HUDEP-2 (cell line): ENCODE measurements around the gene TRUB2.
"Not testable (repeated sequence)": the region's sequence is repeated elsewhere in the genome, so short reads cannot be mapped to it uniquely, and the experiment has no call there.

ENCODE experiments used
- DNase-seq, 76 experiments: peaks; one replicate each; lab custom pipeline; 2025; ENCODE audit not compliant: unreplicated experiment in 76 of 76; lab: John Stamatoyannopoulos, UW

The TRUB2 gene

GRCh38 chr9:128304136-128304970 is 17.9 kb downstream of the TRUB2 start:
- no peak for DNase-seq

GRCh38 chr9:128298535-128299482 is 23.4 kb downstream of the TRUB2 start:
- peak in 22 of 76 experiments; percentile 6 to 56 (median 20) for DNase-seq

- no peak for DNase-seq
Observed at GRCh38 chr9:128297221-128297773, 24.9 kb downstream of the TRUB2 start.

GRCh38 chr9:128296340-128297220 is 25.7 kb downstream of the TRUB2 start:
- DNase-seq = peak in 74 of 76 experiments; percentile 9 to 85 (median 56)

DNA sequence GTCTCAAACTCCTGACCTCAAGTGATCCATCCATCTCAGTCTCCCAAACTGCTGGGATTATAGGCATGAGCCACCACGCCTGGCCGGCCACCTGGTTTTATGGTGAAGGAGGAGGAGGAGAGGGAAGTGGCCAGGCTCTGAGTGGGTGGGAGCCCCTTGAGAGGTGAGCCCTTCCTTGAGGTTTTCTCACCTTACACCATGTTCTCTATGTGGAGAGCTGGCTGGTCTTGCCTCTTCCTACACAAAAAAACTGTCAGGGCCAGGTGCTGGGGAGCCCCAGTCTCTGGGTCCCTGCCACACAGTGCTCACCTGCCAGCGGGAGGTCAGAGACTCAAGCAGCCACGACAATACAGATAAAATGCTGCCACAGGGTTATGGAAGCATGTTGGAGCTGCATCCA is 28.1 kb downstream of the TRUB2 start:
- no peak for DNase-seq

- DNase-seq = no peak
Observed at GRCh38 chr9:128293091-128293490, 29.2 kb downstream of the TRUB2 start.

DNA sequence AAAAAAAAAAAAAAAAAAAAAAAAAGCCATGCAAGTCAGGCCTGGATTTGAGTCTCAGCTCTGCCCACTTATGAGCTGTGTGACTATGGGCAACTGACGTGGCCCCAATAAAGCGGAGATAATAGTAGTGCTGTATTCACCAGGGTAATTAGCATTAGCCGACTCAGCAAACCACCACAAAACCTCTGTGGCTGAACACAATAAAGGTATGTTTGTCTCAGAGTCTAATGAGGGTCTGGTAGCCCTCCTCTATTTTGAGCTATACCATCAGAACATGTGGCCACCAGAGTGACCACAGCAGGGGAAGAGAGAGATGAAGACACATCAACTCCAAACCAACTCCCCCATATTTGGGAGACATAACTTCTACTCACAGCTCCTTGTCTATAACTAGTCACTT is 30.2 kb downstream of the TRUB2 start:
- DNase-seq = no peak

- DNase-seq = no peak
Observed at GRCh38 chr9:128288273-128289004, 33.8 kb downstream of the TRUB2 start.

DNA sequence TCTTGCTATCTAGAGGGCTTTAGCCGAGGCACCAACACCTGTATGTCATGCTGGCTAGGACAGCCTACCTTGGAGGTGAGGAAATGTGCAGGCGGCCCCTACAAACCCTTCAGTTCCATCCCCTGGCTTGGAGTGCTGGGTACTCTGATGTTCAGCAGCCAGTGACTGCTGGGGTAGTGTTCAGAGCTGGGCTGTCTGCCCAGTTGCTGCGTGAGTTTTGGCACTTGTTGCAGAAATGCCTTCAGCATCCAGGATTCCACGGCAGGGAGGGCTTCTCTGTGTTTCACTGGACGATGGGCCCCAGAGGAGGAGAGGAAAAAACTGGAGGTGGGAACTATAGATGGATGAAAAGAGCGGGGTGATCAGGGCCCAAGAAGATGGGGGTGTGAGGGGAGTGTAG is 35.8 kb downstream of the TRUB2 start:
- no peak for DNase-seq

GRCh38 chr9:128285033-128285784 is 37.0 kb downstream of the TRUB2 start:
- no peak for DNase-seq

GRCh38 chr9:128282500-128282899 is 39.7 kb downstream of the TRUB2 start:
- DNase-seq = no peak

DNA sequence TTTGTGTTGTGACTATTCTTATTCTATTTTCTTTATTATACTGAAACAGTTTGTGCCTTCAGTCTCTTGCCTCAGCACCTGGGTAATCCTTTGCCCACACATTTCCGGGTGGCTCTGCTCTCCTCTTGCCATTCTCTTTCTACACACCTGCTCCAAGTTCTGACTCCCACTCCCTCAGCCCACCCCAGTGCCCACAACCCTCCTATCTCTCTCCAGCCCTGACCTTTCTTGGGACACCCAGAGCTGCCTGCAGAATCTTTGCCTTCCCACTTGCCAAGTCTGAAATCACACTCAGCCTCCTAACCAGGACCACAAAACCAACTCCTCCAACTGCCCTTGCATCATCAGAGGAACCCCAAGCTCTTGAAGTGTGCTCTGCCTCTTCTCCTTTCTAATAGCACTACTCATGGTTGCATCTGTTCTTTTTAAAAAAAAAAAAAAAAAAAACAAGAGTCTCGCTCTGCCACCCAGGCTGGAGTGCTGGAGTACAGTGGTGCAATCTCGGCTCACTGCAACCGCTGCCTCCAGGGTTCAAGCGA is 42.1 kb downstream of the TRUB2 start:
- DNase-seq = no peak

DNA sequence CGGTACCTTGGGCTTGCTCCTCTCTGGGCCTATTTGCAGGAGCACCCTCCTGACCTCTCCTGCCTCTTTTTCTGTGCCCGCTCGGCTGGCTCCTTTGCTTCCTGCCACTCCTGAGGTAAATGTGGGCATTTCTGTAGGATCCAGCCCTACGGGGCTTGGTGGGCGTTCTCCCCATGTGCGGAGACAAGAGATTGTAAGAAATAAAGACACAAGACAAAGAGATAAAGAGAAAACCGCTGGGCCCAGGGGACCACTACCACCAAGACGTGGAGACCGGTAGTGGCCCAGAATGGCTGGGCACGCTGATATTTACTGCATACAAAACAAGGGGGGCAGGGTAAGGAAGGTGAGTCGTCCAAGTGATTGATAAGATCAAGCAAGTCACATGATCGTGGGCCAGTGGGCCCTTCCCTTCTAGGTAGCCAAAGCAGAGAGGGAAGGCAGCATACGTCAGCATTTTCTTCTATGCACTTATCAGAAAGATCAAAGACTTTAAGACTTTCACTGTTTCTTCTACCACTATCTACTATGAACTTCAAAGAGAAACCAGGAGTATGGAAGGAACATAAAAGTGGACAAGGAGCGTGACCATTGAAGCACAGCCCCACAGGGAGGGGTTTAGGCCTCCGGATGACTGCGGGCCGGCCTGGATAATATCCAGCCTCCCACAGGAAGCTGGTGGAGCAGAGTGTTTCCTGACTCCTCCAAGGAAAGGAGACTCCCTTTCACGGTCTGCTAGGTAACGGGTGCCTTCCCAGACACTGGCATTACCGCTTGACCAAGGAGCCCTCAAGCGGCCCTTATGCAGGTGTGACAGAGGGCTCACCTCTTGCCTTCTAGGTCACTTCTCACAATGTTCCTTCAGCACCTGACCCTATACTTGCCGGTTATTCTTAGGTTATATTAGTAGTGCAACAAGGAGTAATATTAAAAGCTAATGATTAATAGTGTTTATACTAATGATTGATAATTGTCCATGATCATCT is 42.9 kb downstream of the TRUB2 start:
- not testable (repeated sequence) for DNase-seq

DNA sequence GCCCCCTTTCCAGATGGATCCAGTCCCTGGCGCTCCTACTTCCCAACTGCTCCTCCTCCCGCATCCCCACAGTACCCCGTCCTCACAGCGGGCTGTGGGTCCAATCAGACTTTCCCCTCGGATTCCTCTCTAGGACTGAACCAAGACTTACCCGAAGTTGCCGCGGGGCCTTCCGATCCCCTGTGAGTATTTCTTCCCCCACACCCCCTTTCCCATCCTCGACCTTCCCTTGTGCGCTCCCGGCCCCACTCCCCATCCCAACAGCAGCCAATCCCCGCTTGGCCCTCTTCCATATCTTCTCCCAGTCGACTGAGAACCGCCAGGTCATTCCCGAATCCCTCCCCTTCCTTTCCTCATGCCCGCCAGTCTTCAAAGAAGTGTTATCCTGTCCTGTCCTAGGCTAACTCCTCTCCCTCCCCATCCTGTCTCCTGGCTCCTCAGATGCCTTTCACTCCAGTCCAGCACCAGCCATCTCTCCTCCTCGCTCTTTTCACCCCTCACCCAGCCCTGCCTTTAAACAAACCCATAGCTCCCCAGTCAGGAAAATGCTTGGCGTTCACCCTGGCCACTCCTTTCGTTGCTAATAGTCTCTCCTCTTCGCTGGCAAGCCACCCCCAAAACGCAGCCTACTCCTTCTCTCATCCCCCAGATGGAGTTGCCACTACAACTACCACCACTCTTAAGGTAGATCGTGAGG is 45.5 kb downstream of the TRUB2 start:
- no peak for DNase-seq

DNA sequence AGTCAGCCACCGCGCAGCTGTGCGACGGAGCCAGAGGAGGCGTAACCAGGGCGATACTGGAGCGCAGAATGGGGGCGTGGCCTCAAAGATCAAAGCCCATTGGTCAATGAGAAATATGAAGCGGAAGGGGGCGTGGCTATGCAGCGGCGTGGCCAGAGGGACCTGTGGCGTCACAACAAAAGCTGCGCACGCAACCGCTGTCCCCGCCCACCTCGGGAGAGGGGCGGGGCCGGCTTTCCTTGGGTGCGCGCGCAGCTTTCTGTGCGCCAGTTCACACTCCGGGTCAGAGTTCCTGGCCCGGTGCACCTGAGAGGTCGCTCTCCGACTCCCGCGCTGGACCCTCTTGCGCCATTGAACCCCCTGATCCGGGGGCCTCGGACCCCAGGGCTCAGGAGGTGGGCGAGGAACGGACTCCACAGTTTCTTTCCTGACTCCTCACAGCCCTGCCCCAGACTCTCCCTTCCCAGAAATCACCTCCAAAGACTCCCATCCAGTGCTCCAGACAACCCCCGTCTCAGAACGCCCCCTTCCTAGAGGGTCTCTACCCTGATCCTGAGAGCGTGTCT is 46.2 kb downstream of the TRUB2 start, which contains the start of gene SWI5:
Gene SWI5 (plus strand): TSS at position 269 of the 566 bp plus-strand sequence.
- DNase-seq = peak in 75 of 76 experiments; percentile 65 to 100 (median 99)
